Endothelial cell of umbilical vein (primary cell): ENCODE data around the gene TXNRD2. TPM values are rescaled to one million over a fixed set of nuclear protein-coding genes. Genes with fewer than 3 reads are reported as not detected.

Experiments used
- BruUV-seq: library from RNA; stranded (reverse); fragments of 400-500 nt; replicated peaks from 2 replicates; lab custom pipeline; 2021; lab: Mats Ljungman, UMichigan
- CTCF ChIA-PET: fragments of 300-600, 350-600 bp; sonication (Branson Sonifier 250); formaldehyde crosslinking; loops from one replicate; lab custom pipeline; 2021; ENCODE audit warnings: antibody characterized with exemption, inconsistent platforms; lab: Charles Lee
- POLR2A ChIA-PET: fragments of 300-600, 350-600 bp; sonication (Branson Sonifier 250); formaldehyde crosslinking; loops from one replicate; lab custom pipeline; 2021; ENCODE audit warnings: antibody characterized with exemption, inconsistent platforms; lab: Charles Lee
- DNase-seq: peaks from one replicate; pipeline ENCODE4 v3.0.0-alpha.2; 2011; ENCODE audit warnings: low read depth, low spot score
- FAIRE-seq: peaks from 2 replicates; lab custom pipeline; 2011; peaks lifted over from hg19 to GRCh38; lab: Jason Lieb, UNC
- H2AFZ ChIP-seq: 2 replicates; pipeline ENCODE4 v1.6.0; 2012; ENCODE audit warnings: low read depth, low read length, control low read depth, inconsistent platforms
- H3K27ac ChIP-seq: 2 replicates; pipeline ENCODE4 v1.5.1; 2011; ENCODE audit warnings: low read depth, mild to moderate bottlenecking, control low read depth, low read length, moderate library complexity; ENCODE audit not compliant: insufficient read depth
- H3K27me3 ChIP-seq, 2 experiments: 2 replicates each; pipeline versions ENCODE4 v1.6.0 to v1.6.1; 2011; ENCODE audit warnings: low read length in 2 of 2, mixed read lengths in 1 of 2; ENCODE audit not compliant: control insufficient read depth in 2 of 2, insufficient read depth in 2 of 2
- H3K36me3 ChIP-seq, 2 experiments: 2 replicates in 1 of 2; 3 replicates in 1 of 2; pipeline ENCODE4 v1.5.1; 2011; ENCODE audit warnings: low read length in 2 of 2, mild to moderate bottlenecking in 1 of 2, moderate library complexity in 1 of 2; ENCODE audit not compliant: control insufficient read depth in 2 of 2, insufficient read depth in 2 of 2; ENCODE audit errors: extremely low read depth in 1 of 2
- H3K4me1 ChIP-seq: 3 replicates; pipeline ENCODE4 v1.5.1; 2011; ENCODE audit warnings: mild to moderate bottlenecking, low read length; ENCODE audit not compliant: control insufficient read depth, insufficient read depth; ENCODE audit errors: extremely low read depth
- H3K4me2 ChIP-seq: 2 replicates; pipeline ENCODE4 v1.6.1; 2011; ENCODE audit warnings: low read length, control low read depth, mixed read lengths; ENCODE audit not compliant: insufficient read depth
- H3K4me3 ChIP-seq, 3 experiments: fragments of 200-600 bp in 1 of 3; sonication (generic), shearing (Covaris generic) in 1 of 3; replicated peaks in 1 of 3; 2 replicates each; pipeline ENCODE4 v1.5.1; 2011 to 2016; ENCODE audit warnings: control low read depth in 3 of 3, low read length in 3 of 3, mild to moderate bottlenecking in 2 of 3, inconsistent platforms in 1 of 3, low read depth in 1 of 3, moderate library complexity in 1 of 3; ENCODE audit not compliant: insufficient read depth in 1 of 3
- H3K79me2 ChIP-seq: 2 replicates; pipeline ENCODE4 v1.6.0; 2012; ENCODE audit warnings: low read length, inconsistent platforms; ENCODE audit not compliant: control insufficient read depth, insufficient read depth
- H3K9ac ChIP-seq: replicated peaks from 2 replicates; pipeline ENCODE3; 2011; ENCODE audit warnings: low read length, control low read depth; ENCODE audit not compliant: insufficient read depth; ENCODE audit errors: extremely low read depth
- H3K9me1 ChIP-seq: replicated peaks from 3 replicates; pipeline ENCODE4 v1.6.0; 2011; ENCODE audit warnings: mild to moderate bottlenecking, low read length; ENCODE audit not compliant: control insufficient read depth, insufficient read depth; ENCODE audit errors: extremely low read depth
- H3K9me3 ChIP-seq: replicated peaks from 2 replicates; pipeline ENCODE4 v1.5.1; 2012; ENCODE audit warnings: low read length, inconsistent platforms; ENCODE audit not compliant: control insufficient read depth, insufficient read depth
- H4K20me1 ChIP-seq: replicated peaks from 2 replicates; pipeline ENCODE3; 2011; ENCODE audit warnings: mild to moderate bottlenecking, low read length; ENCODE audit not compliant: control insufficient read depth, insufficient read depth; ENCODE audit errors: extremely low read depth
- EZH2 ChIP-seq: IDR thresholded peaks from 2 replicates; pipeline ENCODE4 v1.6.1; 2012; ENCODE audit warnings: borderline replicate concordance, low read depth, mild to moderate bottlenecking, moderate library complexity, low read length, inconsistent platforms; ENCODE audit not compliant: severe bottlenecking
- FOS ChIP-seq: IDR thresholded peaks from 2 replicates; pipeline ENCODE4 v1.6.1; 2011; ENCODE audit warnings: mild to moderate bottlenecking, low read length, moderate library complexity, borderline replicate concordance; ENCODE audit not compliant: insufficient read depth
- GATA2 ChIP-seq: IDR thresholded peaks from 2 replicates; pipeline ENCODE4 v1.7.0; 2011; ENCODE audit warnings: low read depth, mild to moderate bottlenecking, moderate library complexity, mixed read lengths, low read length; ENCODE audit not compliant: insufficient read length, insufficient read depth
- JUN ChIP-seq: IDR thresholded peaks from 2 replicates; pipeline ENCODE4 v1.6.1; 2011; ENCODE audit warnings: borderline replicate concordance, low read depth; ENCODE audit not compliant: insufficient read length, insufficient read depth
- MYC ChIP-seq: IDR thresholded peaks from one replicate; pipeline ENCODE4 v1.6.1; 2011; ENCODE audit warnings: mild to moderate bottlenecking, low read depth, low read length
- POLR2A ChIP-seq: IDR thresholded peaks from 2 replicates; pipeline ENCODE4 v1.6.1; 2012; ENCODE audit warnings: low read depth, mild to moderate bottlenecking, control low read depth, low read length
- POLR2AphosphoS5 ChIP-seq: IDR thresholded peaks from 2 replicates; pipeline ENCODE4 v1.6.1; 2012; ENCODE audit warnings: low read depth, mild to moderate bottlenecking, control low read depth, low read length, moderate library complexity; ENCODE audit not compliant: insufficient read depth
- dilution Hi-C: fragments of 300-500 bp; cut with MboI; formaldehyde crosslinking; loops from one replicate; pipeline ENCODE4 v1.15.0; 2019; ENCODE audit warnings: low sequenced_read_pairs; ENCODE audit not compliant: extremely low pct_ligation_motif_present
- intact Hi-C: fragments of 100-400 bp; cut with micrococcal nuclease; formaldehyde crosslinking; loops from one replicate; pipeline ENCODE4 v1.10.0; 2022
- polyA plus RNA-seq, 4 experiments: library from polyadenylated mRNA; depleted of rRNA in 3 of 4; stranded (reverse) in 3 of 4; unstranded in 1 of 4; fragments of >200 nt; gene quantifications; 2 replicates each; pipeline versions ENCODE4 v1.2.1 to v1.2.3, GENCODE V29; 2011 to 2012; ENCODE audit warnings: missing spikeins in 1 of 4
- total RNA-seq: library from RNA; stranded (reverse); gene quantifications from 2 replicates; pipeline ENCODE4 v1.2.3, GENCODE V29; 2021
- TF ChIP-seq, protein P1 (sequence below): IDR thresholded peaks from 2 replicates; pipeline ENCODE4 v1.6.1; 2011; ENCODE audit not compliant: insufficient read depth, insufficient read length
- TF ChIP-seq, protein P2 (sequence below), 2 donors: IDR thresholded peaks; 1 replicate in 1 of 2; 2 replicates in 1 of 2; pipeline ENCODE4 v1.5.1; 2011; ENCODE audit warnings: low read length in 2 of 2, mild to moderate bottlenecking in 2 of 2, moderate library complexity in 2 of 2, control low read depth in 1 of 2, inconsistent platforms in 1 of 2, low read depth in 1 of 2; ENCODE audit not compliant: insufficient read depth in 1 of 2; ENCODE audit errors: extremely low read depth in 1 of 2

TXNRD2 gene
- total and polyA plus RNA-seq, 2 donors (not counting 3 experiments of a cell fraction or from before 2014, with no cell fraction given): 211 to 440 TPM

DNA sequence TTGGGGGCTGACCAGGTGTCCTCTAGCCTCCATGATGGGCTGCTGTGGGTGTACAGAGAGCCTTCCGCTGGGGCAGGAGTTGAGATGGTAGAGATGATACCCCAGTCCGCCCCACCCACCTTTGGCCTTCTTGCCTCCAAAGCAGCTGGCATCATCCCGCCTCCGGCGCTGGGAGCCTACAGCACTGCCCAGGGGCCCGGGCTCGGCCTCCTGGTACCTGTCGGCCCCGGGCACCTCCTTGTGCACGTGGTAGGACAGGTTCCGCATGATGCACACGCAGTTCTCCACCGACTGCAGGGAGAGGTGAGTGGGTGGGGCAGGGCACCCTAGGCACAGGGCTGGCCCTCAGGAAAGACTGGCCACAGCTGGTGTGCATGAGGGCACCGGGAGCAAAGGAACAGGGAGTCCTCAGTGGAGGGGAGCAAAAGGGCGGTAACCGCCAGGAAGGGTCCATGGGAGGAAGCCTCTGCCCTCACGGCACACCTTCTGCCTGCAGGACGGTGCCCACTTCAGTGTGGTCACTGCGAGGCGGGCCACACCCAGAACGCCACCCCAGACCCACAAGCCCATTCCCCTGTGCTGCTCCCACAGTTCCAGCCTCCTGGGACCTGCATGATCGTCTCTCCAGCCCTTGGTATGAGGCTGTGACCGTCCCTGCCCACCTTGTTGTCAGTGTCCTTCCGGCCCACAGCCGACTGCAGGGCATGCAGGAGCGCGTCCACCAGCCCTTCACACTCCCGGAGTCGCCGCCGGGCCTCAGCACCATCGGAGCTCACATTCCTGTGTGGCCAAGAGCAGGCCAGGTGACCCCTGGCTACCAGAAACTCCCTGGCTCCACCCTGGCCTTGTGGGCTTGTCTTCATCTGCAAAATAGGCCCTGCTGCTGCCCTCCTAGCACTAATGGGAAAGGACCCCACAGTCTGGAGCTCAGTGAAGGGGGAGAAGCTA lies 36.0 kb upstream of the TXNRD2 start:
- H3K4me1 ChIP-seq: peaks cover 19% of the 10 kb centered on the region
- no peak overlapping the region for H3K4me2 ChIP-seq
- intact Hi-C loops: no loop called here

More for the DNA sequence above, 36.0 kb upstream of the TXNRD2 start:
- Histone ChIP-seq H3K9me1 (no peaks in the 10 kb centered on the region), H2AFZ (no peak overlapping the region), H3K4me3 (no peak overlapping the region), H4K20me1 (no peaks in the 10 kb centered on the region), H3K27ac (no peak overlapping the region), H3K36me3 (peaks cover 8 to 55% of the 10 kb centered on the region in 2 experiments), H3K9me3 (no peaks in the 10 kb centered on the region), H3K79me2 (no peaks in the 10 kb centered on the region), H3K9ac (no peak overlapping the region), H3K27me3 (no peaks in the 10 kb centered on the region)
- ChIA-PET POLR2A (no interaction called here), CTCF (interaction anchor here (1.1 to 4.6 kb wide), 5 partner anchors 9 to 43 kb away, joined by 3 to 26 read pairs (median 4); partner anchors contain the start of gene TANGO2)
- dilution Hi-C loops: no loop called here
- no peak for FAIRE-seq
- no peak for TF ChIP-seq POLR2AphosphoS5
- no peak for TF ChIP-seq FOS
- TF ChIP-seq POLR2A: no peak
- TF ChIP-seq JUN: no peak
- TF ChIP-seq MYC: no peak
- TF ChIP-seq, protein P1, sequence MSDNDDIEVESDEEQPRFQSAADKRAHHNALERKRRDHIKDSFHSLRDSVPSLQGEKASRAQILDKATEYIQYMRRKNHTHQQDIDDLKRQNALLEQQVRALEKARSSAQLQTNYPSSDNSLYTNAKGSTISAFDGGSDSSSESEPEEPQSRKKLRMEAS: no peak
- TF ChIP-seq, protein P2, sequence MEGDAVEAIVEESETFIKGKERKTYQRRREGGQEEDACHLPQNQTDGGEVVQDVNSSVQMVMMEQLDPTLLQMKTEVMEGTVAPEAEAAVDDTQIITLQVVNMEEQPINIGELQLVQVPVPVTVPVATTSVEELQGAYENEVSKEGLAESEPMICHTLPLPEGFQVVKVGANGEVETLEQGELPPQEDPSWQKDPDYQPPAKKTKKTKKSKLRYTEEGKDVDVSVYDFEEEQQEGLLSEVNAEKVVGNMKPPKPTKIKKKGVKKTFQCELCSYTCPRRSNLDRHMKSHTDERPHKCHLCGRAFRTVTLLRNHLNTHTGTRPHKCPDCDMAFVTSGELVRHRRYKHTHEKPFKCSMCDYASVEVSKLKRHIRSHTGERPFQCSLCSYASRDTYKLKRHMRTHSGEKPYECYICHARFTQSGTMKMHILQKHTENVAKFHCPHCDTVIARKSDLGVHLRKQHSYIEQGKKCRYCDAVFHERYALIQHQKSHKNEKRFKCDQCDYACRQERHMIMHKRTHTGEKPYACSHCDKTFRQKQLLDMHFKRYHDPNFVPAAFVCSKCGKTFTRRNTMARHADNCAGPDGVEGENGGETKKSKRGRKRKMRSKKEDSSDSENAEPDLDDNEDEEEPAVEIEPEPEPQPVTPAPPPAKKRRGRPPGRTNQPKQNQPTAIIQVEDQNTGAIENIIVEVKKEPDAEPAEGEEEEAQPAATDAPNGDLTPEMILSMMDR (IDR thresholded peaks at IDR 0.05; ENCODE audit: extremely low read depth in 1 of 2, insufficient read depth in 1 of 2, low read depth in 1 of 2, low read length in 2 of 2): no peak
- TF ChIP-seq GATA2: no peak
- TF ChIP-seq EZH2: no peak
- no peak for DNase-seq
- BruUV-seq: no TSS peak
